Smooth muscle cell (in vitro differentiated cells): Measurements from ENCODE around the gene CREBL2. TPM values are rescaled to one million over a fixed set of nuclear protein-coding genes. Genes with fewer than 3 reads are reported as not detected.

ENCODE experiments used
- DNase-seq: peaks from one replicate; lab custom pipeline; 2025; ENCODE audit not compliant: unreplicated experiment; lab: John Stamatoyannopoulos, UW
- H2AFZ ChIP-seq: fragments of 200-600 bp; sonication (generic); 2 replicates; pipeline ENCODE4 v1.6.0; 2016; ENCODE audit warnings: antibody characterized with exemption, low read depth, mild to moderate bottlenecking
- H3F3A ChIP-seq: fragments of 200-600 bp; sonication (generic); 2 replicates; pipeline ENCODE4 v1.6.0; 2017; ENCODE audit warnings: antibody characterized with exemption, low read depth
- H3K27ac ChIP-seq: fragments of 200-600 bp; sonication (generic); 2 replicates; pipeline ENCODE4 v1.5.1; 2016; ENCODE audit warnings: low read depth, mild to moderate bottlenecking
- H3K27me3 ChIP-seq: fragments of 200-600 bp; sonication (generic); 2 replicates; pipeline ENCODE4 v1.6.1; 2016; ENCODE audit warnings: low read depth, mild to moderate bottlenecking
- H3K36me3 ChIP-seq: fragments of 200-600 bp; sonication (generic); 2 replicates; pipeline ENCODE4 v1.5.1; 2016; ENCODE audit warnings: low read depth
- H3K4me1 ChIP-seq: fragments of 200-600 bp; sonication (generic); 2 replicates; pipeline ENCODE4 v1.5.1; 2016; ENCODE audit warnings: low read depth
- H3K4me2 ChIP-seq: fragments of 200-600 bp; sonication (generic); 2 replicates; pipeline ENCODE4 v1.6.0; 2016; ENCODE audit warnings: mild to moderate bottlenecking
- H3K4me3 ChIP-seq: fragments of 200-600 bp; sonication (generic); 2 replicates; pipeline ENCODE4 v1.5.1; 2016; ENCODE audit warnings: mild to moderate bottlenecking
- H3K79me2 ChIP-seq: fragments of 200-600 bp; sonication (generic); 2 replicates; pipeline ENCODE4 v1.6.0; 2016; ENCODE audit warnings: low read depth, mild to moderate bottlenecking
- H3K9ac ChIP-seq: fragments of 200-600 bp; sonication (generic); 2 replicates; pipeline ENCODE4 v1.6.0; 2016; ENCODE audit warnings: low read depth
- H3K9me3 ChIP-seq: fragments of 200-600 bp; sonication (generic); replicated peaks from 2 replicates; pipeline ENCODE4 v1.5.1; 2016; ENCODE audit warnings: low read depth
- H4K20me1 ChIP-seq: fragments of 200-600 bp; sonication (generic); 2 replicates; pipeline ENCODE4 v1.6.0; 2016; ENCODE audit warnings: low read depth
- WGBS: methylation state at CpG from one replicate; pipeline ENCODE4 v1.1.7; 2016; ENCODE audit warnings: low lambda C conversion rate; 5-methylcytosine and 5-hydroxymethylcytosine counted together
- polyA plus RNA-seq: library from polyadenylated mRNA; unstranded; fragments of >200 nt; fragmentation: Nextera tagmentation; extraction: Ambion mirVana; gene quantifications from 2 replicates; pipeline ENCODE4 v1.2.1, GENCODE V29; 2016
- total RNA-seq: library from RNA; depleted of rRNA; stranded (reverse); fragments of >200 nt; gene quantifications from 2 replicates; pipeline ENCODE4 v1.2.3, GENCODE V29; 2014
- TF ChIP-seq, protein P1 (sequence below): fragments of 200-600 bp; sonication (generic); IDR thresholded peaks from 2 replicates; pipeline ENCODE4 v1.5.1; 2017; ENCODE audit warnings: borderline replicate concordance, mild to moderate bottlenecking, antibody characterized with exemption; ENCODE audit not compliant: insufficient read depth, poor library complexity, severe bottlenecking

CREBL2 gene
- total and polyA plus RNA-seq, 2 experiments from 2014 or later, result 4.2 to 6.6 TPM

DNA sequence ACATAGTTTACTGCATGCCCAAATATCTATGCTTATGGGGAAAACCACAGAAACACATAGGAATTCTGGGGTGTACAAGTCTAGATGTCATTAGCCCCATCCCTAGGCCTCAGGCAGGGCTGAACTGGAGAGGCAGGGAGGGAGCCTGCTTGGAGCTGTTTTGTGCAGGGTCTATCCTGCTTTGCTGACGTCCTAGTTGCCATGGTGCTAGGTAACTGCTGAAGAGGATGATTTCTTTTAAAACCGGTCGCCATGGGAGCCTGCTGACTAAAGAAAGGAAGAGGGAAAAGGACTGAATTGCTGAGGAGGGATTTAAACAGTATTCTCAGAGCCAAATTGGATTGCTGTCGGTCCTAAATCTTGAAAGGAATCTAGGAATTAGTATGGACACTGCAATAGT is 73.6 kb downstream of the CREBL2 start:
- Histone ChIP-seq H3K9ac (no peak overlapping the region), H3K36me3 (no peaks in the 10 kb centered on the region), H3K4me3 (no peak overlapping the region), H3F3A (no peaks in the 10 kb centered on the region), H3K4me2 (no peak overlapping the region), H3K9me3 (no peaks in the 10 kb centered on the region), H2AFZ (no peak overlapping the region), H3K27ac (no peak overlapping the region), H3K4me1 (peaks cover 21% of the 10 kb centered on the region), H3K79me2 (no peaks in the 10 kb centered on the region), H3K27me3 (no peaks in the 10 kb centered on the region), H4K20me1 (no peaks in the 10 kb centered on the region)
- no peak for DNase-seq
- WGBS, result 59% methylated on average over 4 of the region's 4 CpGs
- TF ChIP-seq, protein P1, sequence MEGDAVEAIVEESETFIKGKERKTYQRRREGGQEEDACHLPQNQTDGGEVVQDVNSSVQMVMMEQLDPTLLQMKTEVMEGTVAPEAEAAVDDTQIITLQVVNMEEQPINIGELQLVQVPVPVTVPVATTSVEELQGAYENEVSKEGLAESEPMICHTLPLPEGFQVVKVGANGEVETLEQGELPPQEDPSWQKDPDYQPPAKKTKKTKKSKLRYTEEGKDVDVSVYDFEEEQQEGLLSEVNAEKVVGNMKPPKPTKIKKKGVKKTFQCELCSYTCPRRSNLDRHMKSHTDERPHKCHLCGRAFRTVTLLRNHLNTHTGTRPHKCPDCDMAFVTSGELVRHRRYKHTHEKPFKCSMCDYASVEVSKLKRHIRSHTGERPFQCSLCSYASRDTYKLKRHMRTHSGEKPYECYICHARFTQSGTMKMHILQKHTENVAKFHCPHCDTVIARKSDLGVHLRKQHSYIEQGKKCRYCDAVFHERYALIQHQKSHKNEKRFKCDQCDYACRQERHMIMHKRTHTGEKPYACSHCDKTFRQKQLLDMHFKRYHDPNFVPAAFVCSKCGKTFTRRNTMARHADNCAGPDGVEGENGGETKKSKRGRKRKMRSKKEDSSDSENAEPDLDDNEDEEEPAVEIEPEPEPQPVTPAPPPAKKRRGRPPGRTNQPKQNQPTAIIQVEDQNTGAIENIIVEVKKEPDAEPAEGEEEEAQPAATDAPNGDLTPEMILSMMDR, result no peak

DNA sequence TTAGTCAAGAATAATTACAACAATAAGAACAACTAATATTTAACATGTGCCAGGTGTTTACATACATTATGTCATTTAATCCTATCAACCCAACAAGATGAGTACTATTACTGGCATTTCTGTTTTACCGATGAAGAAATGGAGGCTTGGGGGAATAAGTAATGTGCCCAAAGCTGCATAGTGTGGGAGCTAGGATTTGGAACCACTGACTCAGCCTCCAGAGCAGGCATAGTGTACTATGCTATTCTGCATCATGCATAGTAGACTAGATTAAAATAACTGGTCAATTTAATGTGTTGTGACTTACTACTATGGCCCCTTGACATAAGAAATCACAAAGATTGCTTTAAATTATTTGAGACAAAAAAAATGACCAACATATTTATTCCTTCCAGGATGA is 74.8 kb downstream of the CREBL2 start:
- TF ChIP-seq, protein P1, result no peak
- no peaks in the 10 kb centered on the region for H3K27me3 ChIP-seq
- H3K4me2 ChIP-seq, result no peak overlapping the region
- H3K4me1 ChIP-seq, result peaks cover 21% of the 10 kb centered on the region
- H3K9ac ChIP-seq, result no peak overlapping the region
- no peak for DNase-seq
- 97% methylated on average over 1 of the region's 1 CpG for WGBS
- H4K20me1 ChIP-seq, result no peaks in the 10 kb centered on the region
- no peak overlapping the region for H3K27ac ChIP-seq
- H3K4me3 ChIP-seq, result no peak overlapping the region
- H3F3A ChIP-seq, result no peaks in the 10 kb centered on the region
- no peaks in the 10 kb centered on the region for H3K9me3 ChIP-seq
- H2AFZ ChIP-seq, result no peak overlapping the region
- H3K36me3 ChIP-seq, result no peaks in the 10 kb centered on the region
- no peaks in the 10 kb centered on the region for H3K79me2 ChIP-seq

DNA sequence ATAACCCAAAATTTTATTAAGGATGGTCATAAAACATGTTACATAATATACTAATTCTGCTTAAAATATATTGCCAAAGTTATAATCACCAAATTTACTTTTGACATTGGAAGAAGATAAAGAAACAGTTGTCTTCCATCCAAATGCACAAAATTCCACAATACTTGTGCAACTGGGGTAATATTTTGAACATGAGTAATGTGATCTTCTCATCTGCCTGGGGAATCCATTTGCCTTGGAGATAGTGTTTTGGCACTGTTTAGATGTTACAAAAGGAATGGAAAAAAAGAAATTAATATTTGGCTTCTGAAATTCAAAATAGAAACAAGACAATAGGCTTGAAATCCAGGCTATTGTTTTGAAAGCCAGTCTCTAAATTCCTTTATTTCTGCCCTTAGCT is 75.2 kb downstream of the CREBL2 start:
- H3K4me3 ChIP-seq, result no peak overlapping the region
- DNase-seq, result no peak
- no peaks in the 10 kb centered on the region for H3K9me3 ChIP-seq
- no peak overlapping the region for H3K4me2 ChIP-seq
- no peak overlapping the region for H3K9ac ChIP-seq
- H3K36me3 ChIP-seq, result no peaks in the 10 kb centered on the region
- H2AFZ ChIP-seq, result no peak overlapping the region
- no peaks in the 10 kb centered on the region for H4K20me1 ChIP-seq
- no peaks in the 10 kb centered on the region for H3K27me3 ChIP-seq
- peaks cover 21% of the 10 kb centered on the region for H3K4me1 ChIP-seq
- TF ChIP-seq, protein P1, result no peak
- H3K79me2 ChIP-seq, result no peaks in the 10 kb centered on the region
- H3K27ac ChIP-seq, result no peak overlapping the region
- H3F3A ChIP-seq, result no peaks in the 10 kb centered on the region

DNA sequence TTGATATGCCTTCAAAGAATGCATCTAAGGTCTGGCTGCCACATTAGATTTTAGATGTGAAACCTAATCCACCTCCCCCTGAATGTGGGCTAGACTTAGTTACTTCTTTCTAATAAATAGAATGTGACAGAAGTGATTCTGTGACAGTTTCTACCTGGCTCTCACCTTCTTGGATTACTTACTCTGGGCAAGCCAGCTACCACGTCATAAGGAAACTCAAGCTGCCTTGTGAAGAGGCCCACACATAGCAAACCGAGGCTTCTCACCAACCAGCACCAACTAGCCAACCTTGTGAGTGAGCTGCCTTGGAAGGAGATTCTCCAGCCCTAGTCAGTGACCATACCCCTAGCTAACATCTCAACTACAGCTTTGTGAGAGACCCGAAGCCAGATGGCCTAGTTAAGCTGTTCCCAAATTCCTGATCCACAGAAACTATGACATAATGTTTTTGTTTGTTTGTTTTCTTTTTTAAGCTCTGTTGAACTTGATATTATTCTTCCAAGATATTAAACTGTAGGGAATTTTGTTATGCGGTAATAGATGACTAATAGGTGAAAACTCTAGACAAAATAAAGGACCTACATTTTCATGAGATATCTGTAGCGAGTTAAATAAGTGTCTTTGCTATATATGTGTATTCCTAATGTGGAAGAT is 78.1 kb downstream of the CREBL2 start:
- 86% methylated on average over 5 of the region's 5 CpGs for WGBS
- Histone ChIP-seq H3K79me2 (no peaks in the 10 kb centered on the region), H3F3A (no peaks in the 10 kb centered on the region), H3K36me3 (no peaks in the 10 kb centered on the region), H3K27me3 (no peaks in the 10 kb centered on the region), H3K9ac (no peak overlapping the region), H3K4me2 (no peak overlapping the region), H3K9me3 (no peaks in the 10 kb centered on the region), H3K27ac (no peak overlapping the region), H3K4me3 (no peak overlapping the region), H3K4me1 (peaks cover 21% of the 10 kb centered on the region), H4K20me1 (no peaks in the 10 kb centered on the region), H2AFZ (no peak overlapping the region)
- DNase-seq, result no peak
- TF ChIP-seq, protein P1, result no peak
